Measurements from ENCODE around the gene MTCL1.

The MTCL1 gene

DNA sequence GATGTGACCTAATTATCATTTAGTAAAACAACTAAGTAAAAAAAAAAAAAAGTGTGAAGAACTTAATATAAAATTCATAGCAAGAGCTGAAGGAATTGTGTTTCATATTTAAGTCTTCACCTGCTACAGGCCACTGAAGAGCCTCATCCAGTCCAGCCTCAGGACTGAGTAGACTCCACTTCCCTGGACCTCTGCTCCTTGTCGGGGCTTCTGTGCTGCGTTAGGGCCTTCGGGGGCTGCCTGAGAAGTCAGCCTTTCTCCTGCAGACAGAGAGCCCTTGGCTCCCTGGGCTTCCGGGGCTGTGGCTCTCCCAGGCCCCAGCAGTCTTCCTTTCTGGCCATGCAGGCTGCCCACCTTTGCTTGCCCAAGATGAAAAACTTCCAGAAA is 95.5 kb downstream of the MTCL1 start:
- no peak overlapping the region for H3K4me3 ChIP-seq (ENCODE audit: low read length)
- no peak overlapping the region for H3K9ac ChIP-seq (ENCODE audit: low read length)
- peaks cover 25% of the 10 kb centered on the region for H3K4me1 ChIP-seq (ENCODE audit: control insufficient read depth, low read depth, low read length)
- H3K9me3 ChIP-seq (ENCODE audit: control insufficient read depth, low read depth, low read length) = no peaks in the 10 kb centered on the region
- H3K36me3 ChIP-seq (ENCODE audit: control insufficient read depth, low read depth, low read length) = peaks cover 16% of the 10 kb centered on the region
- H3K27me3 ChIP-seq (ENCODE audit: control insufficient read depth, insufficient read depth, low read length) = no peaks in the 10 kb centered on the region
- no peak overlapping the region for H3K27ac ChIP-seq (ENCODE audit: low read length)

GRCh38 chr18:8801263-8801901 is 96.0 kb downstream of the MTCL1 start:
- Histone ChIP-seq H3K9me3 (ENCODE audit: control insufficient read depth, low read depth, low read length) (no peaks in the 10 kb centered on the region), H3K4me1 (ENCODE audit: control insufficient read depth, low read depth, low read length) (peaks cover 20% of the 10 kb centered on the region), H3K36me3 (ENCODE audit: control insufficient read depth, low read depth, low read length) (peaks cover 15% of the 10 kb centered on the region), H3K27ac (ENCODE audit: low read length) (no peak overlapping the region), H3K9ac (ENCODE audit: low read length) (no peak overlapping the region), H3K4me3 (ENCODE audit: low read length) (no peak overlapping the region), H3K27me3 (ENCODE audit: control insufficient read depth, insufficient read depth, low read length) (no peaks in the 10 kb centered on the region)

DNA sequence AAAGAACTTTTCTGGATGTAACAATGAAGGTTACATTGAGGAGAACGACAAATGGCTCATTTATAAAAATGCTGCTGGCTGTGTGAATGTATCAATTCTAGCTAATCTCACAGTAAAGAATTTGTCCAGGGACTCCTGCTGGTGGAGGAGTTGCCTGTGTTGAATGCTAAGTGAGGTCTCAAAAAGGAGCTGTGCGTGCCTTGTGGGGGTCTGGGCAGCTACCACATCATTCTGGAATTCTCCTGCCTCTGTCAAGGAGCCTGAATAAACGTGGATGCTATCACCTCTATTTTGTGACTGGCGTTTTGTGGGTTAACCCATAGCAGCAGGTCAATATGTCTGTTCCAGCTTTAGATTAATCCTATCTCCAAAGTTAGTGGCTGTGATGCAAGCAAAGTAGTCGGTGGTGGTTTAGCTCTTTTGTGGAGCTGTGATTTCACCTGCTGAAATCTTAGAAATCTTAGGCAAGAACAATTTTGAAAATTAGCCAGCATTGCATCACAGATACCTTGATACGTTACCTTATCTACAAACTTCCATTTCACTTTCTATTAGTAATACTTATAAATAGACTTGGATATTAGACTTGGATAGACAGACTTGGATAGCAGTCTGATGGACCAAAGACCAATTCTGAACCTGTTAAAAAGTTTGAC is 96.8 kb downstream of the MTCL1 start:
- Histone ChIP-seq H3K9me3 (ENCODE audit: control insufficient read depth, low read depth, low read length) (no peaks in the 10 kb centered on the region), H3K27ac (ENCODE audit: low read length) (no peak overlapping the region), H3K9ac (ENCODE audit: low read length) (no peak overlapping the region), H3K4me3 (ENCODE audit: low read length) (no peak overlapping the region), H3K4me1 (ENCODE audit: control insufficient read depth, low read depth, low read length) (peaks cover 19% of the 10 kb centered on the region), H3K27me3 (ENCODE audit: control insufficient read depth, insufficient read depth, low read length) (no peaks in the 10 kb centered on the region), H3K36me3 (ENCODE audit: control insufficient read depth, low read depth, low read length) (peaks cover 10% of the 10 kb centered on the region)

- Histone ChIP-seq H3K36me3 (ENCODE audit: control insufficient read depth, low read depth, low read length) (peaks cover 9% of the 10 kb centered on the region), H3K27ac (ENCODE audit: low read length) (no peak overlapping the region), H3K4me1 (ENCODE audit: control insufficient read depth, low read depth, low read length) (peaks cover 19% of the 10 kb centered on the region), H3K27me3 (ENCODE audit: control insufficient read depth, insufficient read depth, low read length) (no peaks in the 10 kb centered on the region), H3K9me3 (ENCODE audit: control insufficient read depth, low read depth, low read length) (no peaks in the 10 kb centered on the region), H3K4me3 (ENCODE audit: low read length) (no peak overlapping the region), H3K9ac (ENCODE audit: low read length) (no peak overlapping the region)
These were observed 97.9 kb downstream of the MTCL1 start for GRCh38 chr18:8803063-8803795.

GRCh38 chr18:8803957-8804356 is 98.6 kb downstream of the MTCL1 start:
- H3K9me3 ChIP-seq (ENCODE audit: control insufficient read depth, low read depth, low read length) = no peaks in the 10 kb centered on the region
- H3K27ac ChIP-seq (ENCODE audit: low read length) = no peak overlapping the region
- no peak overlapping the region for H3K9ac ChIP-seq (ENCODE audit: low read length)
- H3K36me3 ChIP-seq (ENCODE audit: control insufficient read depth, low read depth, low read length) = peaks cover 7% of the 10 kb centered on the region
- no peak overlapping the region for H3K4me3 ChIP-seq (ENCODE audit: low read length)
- peaks cover 19% of the 10 kb centered on the region for H3K4me1 ChIP-seq (ENCODE audit: control insufficient read depth, low read depth, low read length)
- H3K27me3 ChIP-seq (ENCODE audit: control insufficient read depth, insufficient read depth, low read length) = no peaks in the 10 kb centered on the region

DNA sequence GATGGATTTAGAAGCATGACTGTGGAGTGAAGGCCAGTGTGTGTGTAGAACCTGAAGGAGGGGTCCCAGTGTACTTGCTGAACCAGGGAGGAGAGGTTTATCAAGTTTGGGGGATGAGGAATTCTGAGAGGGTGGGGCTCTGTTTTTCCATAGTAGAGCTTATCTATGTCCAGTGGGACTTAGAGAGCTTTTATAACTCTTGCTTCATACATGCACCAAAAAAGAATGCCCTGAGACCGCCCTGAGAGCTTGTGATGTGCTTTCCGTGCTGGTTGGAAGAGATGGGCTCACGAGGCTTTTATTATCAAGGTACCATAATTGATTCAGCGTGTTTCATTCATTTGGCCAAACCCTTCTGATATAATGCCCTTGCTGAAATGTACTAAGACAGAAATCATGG is 100.2 kb downstream of the MTCL1 start:
- H3K36me3 ChIP-seq (ENCODE audit: control insufficient read depth, low read depth, low read length) = peaks cover 11% of the 10 kb centered on the region
- H3K9ac ChIP-seq (ENCODE audit: low read length) = no peak overlapping the region
- peaks cover 12% of the 10 kb centered on the region for H3K4me1 ChIP-seq (ENCODE audit: control insufficient read depth, low read depth, low read length)
- H3K27me3 ChIP-seq (ENCODE audit: control insufficient read depth, insufficient read depth, low read length) = no peaks in the 10 kb centered on the region
- no peak overlapping the region for H3K4me3 ChIP-seq (ENCODE audit: low read length)
- no peak overlapping the region for H3K27ac ChIP-seq (ENCODE audit: low read length)
- H3K9me3 ChIP-seq (ENCODE audit: control insufficient read depth, low read depth, low read length) = no peaks in the 10 kb centered on the region

DNA sequence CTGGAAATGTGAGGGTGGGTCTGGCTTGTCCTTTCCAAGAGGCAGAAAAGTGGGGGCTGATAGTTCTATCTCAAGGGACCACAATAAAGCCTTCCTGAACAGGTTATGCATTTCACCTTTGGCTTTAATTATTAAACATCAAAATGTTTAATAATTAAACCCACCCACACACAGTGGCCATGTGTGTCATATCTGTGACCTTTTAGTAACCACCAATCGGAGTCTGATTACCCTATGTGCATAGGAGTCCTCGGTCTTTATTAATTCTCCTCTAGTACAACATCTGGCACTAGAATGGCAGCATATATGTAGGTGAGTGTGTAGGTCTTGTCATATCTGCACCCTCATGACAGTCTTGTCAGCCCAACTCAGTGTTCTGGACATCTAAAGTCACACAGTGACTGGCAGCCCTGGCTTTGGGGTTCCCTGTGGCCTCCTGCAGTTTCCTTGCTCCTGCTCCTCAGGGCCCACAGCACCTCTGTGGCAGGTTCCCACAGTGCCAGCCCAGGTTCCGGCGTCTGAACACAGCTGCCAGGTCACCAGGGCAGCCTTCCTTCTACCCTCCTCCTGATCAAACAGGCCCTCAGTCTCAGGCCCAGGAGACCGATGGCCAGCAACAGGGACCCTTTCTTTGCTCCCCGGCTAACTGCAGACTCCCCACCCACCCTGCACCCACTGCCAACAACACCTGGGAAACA is 100.9 kb downstream of the MTCL1 start:
- Histone ChIP-seq H3K4me3 (ENCODE audit: low read length) (no peak overlapping the region), H3K27ac (ENCODE audit: low read length) (no peak overlapping the region), H3K36me3 (ENCODE audit: control insufficient read depth, low read depth, low read length) (peaks cover 16% of the 10 kb centered on the region), H3K27me3 (ENCODE audit: control insufficient read depth, insufficient read depth, low read length) (no peaks in the 10 kb centered on the region), H3K9me3 (ENCODE audit: control insufficient read depth, low read depth, low read length) (no peaks in the 10 kb centered on the region), H3K9ac (ENCODE audit: low read length) (no peak overlapping the region), H3K4me1 (ENCODE audit: control insufficient read depth, low read depth, low read length) (peaks cover 6% of the 10 kb centered on the region)

DNA sequence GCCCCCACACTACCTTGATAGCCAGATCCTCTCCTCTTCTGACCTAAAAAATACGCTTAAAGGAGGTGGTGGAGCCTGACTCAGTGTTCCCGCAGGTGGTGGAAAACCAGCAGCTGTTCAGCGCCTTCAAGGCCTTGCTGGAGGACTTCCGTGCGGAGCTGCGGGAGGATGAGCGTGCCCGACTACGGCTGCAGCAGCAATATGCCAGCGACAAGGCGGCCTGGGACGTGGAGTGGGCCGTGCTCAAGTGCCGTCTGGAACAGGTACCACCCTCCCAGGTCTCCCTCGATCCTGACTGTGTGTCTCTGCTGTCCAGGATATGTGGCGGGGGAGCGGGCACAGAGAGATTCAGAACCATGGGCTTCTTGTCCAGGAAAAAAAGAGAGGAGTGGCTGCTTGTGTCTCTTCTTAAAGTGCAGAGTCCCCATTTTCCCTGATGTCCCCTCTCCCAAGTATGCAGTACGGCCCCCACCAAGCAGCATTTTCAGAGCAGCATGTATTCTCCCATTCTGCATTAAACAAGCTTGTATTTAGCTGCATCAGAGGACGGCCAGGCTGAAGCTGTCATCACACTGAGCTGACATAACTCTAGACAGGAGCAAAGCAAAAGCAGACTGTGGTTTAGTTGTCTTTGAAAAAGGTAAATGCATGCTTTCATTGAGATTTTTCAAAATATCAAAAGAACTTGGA is 101.6 kb downstream of the MTCL1 start:
- Histone ChIP-seq H3K9ac (ENCODE audit: low read length) (no peak overlapping the region), H3K9me3 (ENCODE audit: control insufficient read depth, low read depth, low read length) (no peaks in the 10 kb centered on the region), H3K27me3 (ENCODE audit: control insufficient read depth, insufficient read depth, low read length) (no peaks in the 10 kb centered on the region), H3K36me3 (ENCODE audit: control insufficient read depth, low read depth, low read length) (peaks cover 20% of the 10 kb centered on the region), H3K4me1 (ENCODE audit: control insufficient read depth, low read depth, low read length) (no peaks in the 10 kb centered on the region), H3K4me3 (ENCODE audit: low read length) (no peak overlapping the region), H3K27ac (ENCODE audit: low read length) (no peak overlapping the region)

GRCh38 chr18:8807488-8807805 is 102.1 kb downstream of the MTCL1 start:
- peaks cover 25% of the 10 kb centered on the region for H3K36me3 ChIP-seq (ENCODE audit: control insufficient read depth, low read depth, low read length)
- H3K4me1 ChIP-seq (ENCODE audit: control insufficient read depth, low read depth, low read length) = no peaks in the 10 kb centered on the region
- no peak overlapping the region for H3K9ac ChIP-seq (ENCODE audit: low read length)
- no peak overlapping the region for H3K4me3 ChIP-seq (ENCODE audit: low read length)
- no peaks in the 10 kb centered on the region for H3K27me3 ChIP-seq (ENCODE audit: control insufficient read depth, insufficient read depth, low read length)
- no peak overlapping the region for H3K27ac ChIP-seq (ENCODE audit: low read length)
- H3K9me3 ChIP-seq (ENCODE audit: control insufficient read depth, low read depth, low read length) = no peaks in the 10 kb centered on the region

DNA sequence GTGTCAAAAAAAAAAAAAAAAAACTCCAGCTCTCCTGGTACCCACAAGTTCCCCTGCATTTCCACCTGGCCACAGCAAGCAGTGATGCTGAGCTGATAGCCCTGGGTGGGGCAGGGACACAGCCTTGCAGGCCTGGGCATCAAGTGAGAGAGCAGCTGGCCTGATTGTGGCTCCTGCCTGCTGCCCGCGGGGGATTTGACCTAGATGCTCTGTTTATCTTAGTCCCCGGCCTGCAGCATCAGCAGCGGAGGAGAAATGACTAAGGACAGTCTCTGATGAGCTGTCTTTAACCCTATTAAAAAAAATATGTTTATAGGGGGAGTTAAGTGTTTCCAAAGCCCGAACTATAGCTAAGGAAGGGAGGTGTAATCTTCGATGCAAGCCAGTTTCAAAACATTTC is 102.6 kb downstream of the MTCL1 start:
- H3K4me3 ChIP-seq (ENCODE audit: low read length) = no peak overlapping the region
- H3K36me3 ChIP-seq (ENCODE audit: control insufficient read depth, low read depth, low read length) = peaks cover 31% of the 10 kb centered on the region
- H3K27me3 ChIP-seq (ENCODE audit: control insufficient read depth, insufficient read depth, low read length) = no peaks in the 10 kb centered on the region
- no peak overlapping the region for H3K9ac ChIP-seq (ENCODE audit: low read length)
- no peak overlapping the region for H3K27ac ChIP-seq (ENCODE audit: low read length)
- no peaks in the 10 kb centered on the region for H3K4me1 ChIP-seq (ENCODE audit: control insufficient read depth, low read depth, low read length)
- H3K9me3 ChIP-seq (ENCODE audit: control insufficient read depth, low read depth, low read length) = no peaks in the 10 kb centered on the region

- Histone ChIP-seq H3K4me3 (ENCODE audit: low read length) (no peak overlapping the region), H3K4me1 (ENCODE audit: control insufficient read depth, low read depth, low read length) (no peaks in the 10 kb centered on the region), H3K27ac (ENCODE audit: low read length) (no peak overlapping the region), H3K9ac (ENCODE audit: low read length) (no peak overlapping the region), H3K9me3 (ENCODE audit: control insufficient read depth, low read depth, low read length) (no peaks in the 10 kb centered on the region), H3K36me3 (ENCODE audit: control insufficient read depth, low read depth, low read length) (peaks cover 40% of the 10 kb centered on the region), H3K27me3 (ENCODE audit: control insufficient read depth, insufficient read depth, low read length) (no peaks in the 10 kb centered on the region)
These were observed 104.2 kb downstream of the MTCL1 start for GRCh38 chr18:8809514-8809913.

All from iPS-18a (cell line).